Measurements from ENCODE around the gene PLOD1.

The PLOD1 gene

DNA sequence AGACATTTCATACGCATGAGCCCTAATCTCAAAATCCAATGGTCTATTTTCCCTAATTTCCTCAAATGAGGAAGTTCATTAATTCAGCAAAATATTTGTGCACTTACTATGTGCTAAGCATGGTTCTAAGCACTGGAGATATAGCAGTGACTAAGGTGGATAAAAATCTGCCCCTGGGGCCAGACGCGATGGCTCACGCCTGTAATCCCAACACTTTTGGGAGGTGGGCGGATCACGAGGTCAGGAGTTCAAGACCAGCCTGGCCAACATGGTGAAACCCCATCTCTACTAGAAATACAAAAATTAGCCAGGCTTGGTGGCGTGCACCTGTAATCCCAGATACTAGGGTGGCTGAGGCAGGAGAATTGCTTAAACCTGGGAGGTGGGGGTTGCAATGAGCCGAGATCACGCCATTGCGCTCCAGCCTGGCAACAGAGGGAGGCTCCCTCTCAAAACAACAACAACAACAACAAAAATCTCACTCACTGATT is 80.5 kb downstream of the PLOD1 start:
- in situ Hi-C loops (cut with MboI; ENCODE audit: low sequenced_read_pairs, unreplicated experiment), result no loop called here
- no peak for DNase-seq (ENCODE audit: low spot score)
- TF ChIP-seq, protein P1, sequence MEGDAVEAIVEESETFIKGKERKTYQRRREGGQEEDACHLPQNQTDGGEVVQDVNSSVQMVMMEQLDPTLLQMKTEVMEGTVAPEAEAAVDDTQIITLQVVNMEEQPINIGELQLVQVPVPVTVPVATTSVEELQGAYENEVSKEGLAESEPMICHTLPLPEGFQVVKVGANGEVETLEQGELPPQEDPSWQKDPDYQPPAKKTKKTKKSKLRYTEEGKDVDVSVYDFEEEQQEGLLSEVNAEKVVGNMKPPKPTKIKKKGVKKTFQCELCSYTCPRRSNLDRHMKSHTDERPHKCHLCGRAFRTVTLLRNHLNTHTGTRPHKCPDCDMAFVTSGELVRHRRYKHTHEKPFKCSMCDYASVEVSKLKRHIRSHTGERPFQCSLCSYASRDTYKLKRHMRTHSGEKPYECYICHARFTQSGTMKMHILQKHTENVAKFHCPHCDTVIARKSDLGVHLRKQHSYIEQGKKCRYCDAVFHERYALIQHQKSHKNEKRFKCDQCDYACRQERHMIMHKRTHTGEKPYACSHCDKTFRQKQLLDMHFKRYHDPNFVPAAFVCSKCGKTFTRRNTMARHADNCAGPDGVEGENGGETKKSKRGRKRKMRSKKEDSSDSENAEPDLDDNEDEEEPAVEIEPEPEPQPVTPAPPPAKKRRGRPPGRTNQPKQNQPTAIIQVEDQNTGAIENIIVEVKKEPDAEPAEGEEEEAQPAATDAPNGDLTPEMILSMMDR (IDR thresholded peaks at IDR 0.05; ENCODE audit: borderline replicate concordance, control extremely low read depth, extremely low read depth, insufficient read depth, missing control alignments), result no peak

DNA sequence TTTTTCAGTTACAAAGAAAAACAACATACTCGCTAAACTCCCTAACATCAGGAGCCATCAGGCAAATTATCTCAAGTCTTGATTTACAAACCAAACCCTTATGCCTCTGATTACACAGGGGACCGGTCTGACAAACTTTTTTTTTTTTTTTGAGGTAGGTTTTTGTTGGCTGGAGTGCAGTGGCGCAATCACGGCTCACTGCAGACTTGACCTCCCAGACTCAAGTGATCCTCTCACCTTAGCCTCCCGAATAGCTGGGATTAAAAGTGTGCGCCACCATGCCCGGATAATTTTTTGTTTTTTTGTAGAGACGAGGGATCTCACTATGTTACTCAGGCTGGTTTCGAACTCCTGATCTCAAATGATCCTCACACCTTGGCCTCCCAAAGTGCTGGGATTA is 81.0 kb downstream of the PLOD1 start:
- no peak for DNase-seq (ENCODE audit: low spot score)
- TF ChIP-seq, protein P1 (IDR thresholded peaks at IDR 0.05; ENCODE audit: borderline replicate concordance, control extremely low read depth, extremely low read depth, insufficient read depth, missing control alignments), result no peak
- in situ Hi-C loops (cut with MboI; ENCODE audit: low sequenced_read_pairs, unreplicated experiment), result no loop called here

DNA sequence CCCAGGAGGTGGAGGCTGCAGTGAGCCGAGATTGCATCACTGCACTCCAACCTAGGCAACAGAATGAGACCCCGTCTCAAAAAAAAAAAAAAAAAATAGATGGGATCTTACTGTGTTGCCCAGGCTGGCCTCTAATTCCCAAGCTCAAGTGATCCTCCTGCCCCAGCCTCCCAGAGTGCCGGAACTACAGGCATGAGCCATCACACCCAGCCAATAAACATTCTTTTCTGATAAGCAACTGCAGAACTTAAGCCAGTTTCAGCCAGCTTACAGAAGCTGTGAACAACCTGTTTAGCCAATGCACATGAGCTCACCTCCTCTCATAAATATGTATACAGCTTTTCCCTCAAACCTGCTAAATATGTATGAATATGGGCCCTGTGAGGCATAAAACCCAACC is 81.7 kb downstream of the PLOD1 start:
- DNase-seq (ENCODE audit: low spot score), result no peak
- in situ Hi-C loops (cut with MboI; ENCODE audit: low sequenced_read_pairs, unreplicated experiment), result no loop called here
- TF ChIP-seq, protein P1 (IDR thresholded peaks at IDR 0.05; ENCODE audit: borderline replicate concordance, control extremely low read depth, extremely low read depth, insufficient read depth, missing control alignments), result no peak

DNA sequence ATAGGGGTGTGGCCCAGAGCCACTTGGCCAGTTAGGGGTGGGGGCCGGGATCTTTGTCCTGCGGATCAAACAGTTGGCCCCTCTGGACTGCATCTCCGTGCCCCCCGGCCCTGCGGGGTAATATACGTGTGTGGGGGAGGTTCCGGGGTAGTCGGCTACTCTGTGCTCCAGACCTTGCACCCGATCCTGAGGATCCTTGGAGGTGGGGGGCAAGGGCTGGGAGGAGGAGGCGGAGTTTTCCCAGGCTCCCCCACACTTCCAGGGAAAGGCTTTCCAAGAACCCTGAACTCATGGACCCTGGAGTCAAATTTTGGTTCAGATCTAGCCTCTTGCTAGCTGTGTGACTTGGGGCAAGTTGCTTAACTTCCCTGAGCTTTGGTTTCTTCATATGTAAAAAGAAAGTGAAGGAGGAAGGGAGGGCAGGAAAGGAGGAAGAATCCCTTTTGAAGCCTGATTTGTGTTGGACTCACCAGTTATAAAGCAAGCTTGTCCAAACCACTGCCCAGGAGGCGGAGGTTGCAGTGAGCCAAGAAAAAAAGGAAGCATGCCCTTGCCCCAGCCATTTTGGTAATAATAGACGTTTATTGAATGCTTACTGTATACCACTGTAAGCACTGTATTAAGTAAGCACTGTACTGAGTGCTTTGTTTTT is 85.5 kb downstream of the PLOD1 start:
- TF ChIP-seq, protein P1 (IDR thresholded peaks at IDR 0.05; ENCODE audit: borderline replicate concordance, control extremely low read depth, extremely low read depth, insufficient read depth, missing control alignments), result no peak
- in situ Hi-C loops (cut with MboI; ENCODE audit: low sequenced_read_pairs, unreplicated experiment), result no loop called here
- no peak for DNase-seq (ENCODE audit: low spot score)

DNA sequence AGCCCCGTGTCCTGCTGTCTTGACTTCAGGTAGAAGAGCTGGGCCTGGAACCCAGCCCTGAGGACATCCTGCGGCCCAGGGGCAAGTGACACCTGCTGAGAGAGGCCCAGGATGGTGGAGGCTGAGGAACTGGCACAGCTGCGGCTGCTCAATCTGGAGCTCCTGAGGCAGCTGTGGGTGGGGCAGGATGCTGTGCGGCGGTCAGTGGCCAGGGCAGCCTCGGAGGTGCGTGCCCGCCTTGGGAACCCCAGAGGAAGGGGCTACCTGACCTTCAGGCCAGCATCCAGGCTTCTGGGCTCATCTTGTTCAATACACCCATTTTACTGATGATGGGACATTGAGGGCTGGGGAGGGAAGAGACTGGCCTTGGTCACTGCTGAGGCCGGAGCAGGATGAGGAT is 87.1 kb downstream of the PLOD1 start:
- in situ Hi-C loops (cut with MboI; ENCODE audit: low sequenced_read_pairs, unreplicated experiment), result no loop called here
- no peak for DNase-seq (ENCODE audit: low spot score)
- TF ChIP-seq, protein P1 (IDR thresholded peaks at IDR 0.05; ENCODE audit: borderline replicate concordance, control extremely low read depth, extremely low read depth, insufficient read depth, missing control alignments), result no peak

DNA sequence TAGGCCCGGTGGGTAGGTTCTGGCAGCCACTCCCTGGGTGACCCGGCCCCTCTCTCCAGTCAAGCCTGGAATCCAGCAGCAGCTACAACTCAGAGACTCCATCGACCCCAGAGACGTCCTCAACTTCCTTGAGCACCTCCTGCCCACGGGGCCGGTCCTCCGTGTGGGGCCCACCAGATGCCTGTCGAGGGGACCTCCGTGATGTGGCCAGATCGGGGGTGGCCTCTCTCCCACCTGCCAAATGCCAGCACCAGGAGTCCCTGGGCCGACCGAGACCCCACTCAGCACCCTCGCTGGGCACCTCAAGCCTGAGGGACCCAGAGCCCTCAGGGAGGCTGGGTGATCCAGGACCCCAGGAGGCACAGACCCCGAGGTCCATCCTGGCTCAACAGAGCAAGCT is 87.5 kb downstream of the PLOD1 start:
- TF ChIP-seq, protein P1 (IDR thresholded peaks at IDR 0.05; ENCODE audit: borderline replicate concordance, control extremely low read depth, extremely low read depth, insufficient read depth, missing control alignments), result no peak
- DNase-seq (ENCODE audit: low spot score), result no peak
- in situ Hi-C loops (cut with MboI; ENCODE audit: low sequenced_read_pairs, unreplicated experiment), result no loop called here
